ENCODE data around the gene FUT1.

Gene FUT1

DNA sequence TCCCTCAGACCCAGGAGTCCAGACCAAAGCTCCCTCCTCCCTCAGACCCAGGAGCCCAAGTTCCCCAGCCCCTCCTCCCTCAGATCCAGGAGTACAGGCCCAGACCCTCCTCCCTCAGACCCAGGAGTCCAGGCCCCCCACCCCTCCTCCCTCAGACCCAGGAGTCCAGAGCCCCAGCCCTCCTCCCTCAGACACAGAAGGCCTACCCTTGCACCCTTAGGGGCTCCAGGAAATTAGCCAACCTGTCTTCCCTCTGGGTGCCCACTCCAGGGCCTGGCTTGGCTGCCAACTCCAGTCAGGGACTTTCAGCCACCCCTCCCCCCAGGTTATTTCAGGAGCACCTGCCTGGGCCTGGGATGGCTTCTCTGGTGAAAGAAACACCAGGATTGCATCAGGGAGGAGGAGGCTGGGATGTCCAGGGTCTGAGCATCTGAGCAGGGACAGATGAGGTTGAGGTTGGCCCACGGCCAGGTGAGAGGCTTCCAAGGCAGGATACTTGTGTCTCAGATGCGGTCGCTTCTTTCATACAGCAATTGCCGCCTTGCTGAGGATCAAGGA, 2.7 kb upstream of the FUT1 start, which contains the start of gene FGF21:
Gene FGF21 (plus strand): TSS at position 441 of the 558 bp plus-strand sequence. CDS start 713 bp downstream, outside the sequence.
- Mint-ChIP-seq H3K36me3 (ENCODE audit: low read depth) (no peaks in the 10 kb centered on the region), H3K27me3 (peaks cover 34% of the 10 kb centered on the region), H3K4me1 (ENCODE audit: low read depth) (peaks cover 14% of the 10 kb centered on the region), H3K9me3 (no peaks in the 10 kb centered on the region), H3K27ac (no peak within 1 kb of the TSS), H3K4me3 (no peak within 1 kb of the TSS)

DNA sequence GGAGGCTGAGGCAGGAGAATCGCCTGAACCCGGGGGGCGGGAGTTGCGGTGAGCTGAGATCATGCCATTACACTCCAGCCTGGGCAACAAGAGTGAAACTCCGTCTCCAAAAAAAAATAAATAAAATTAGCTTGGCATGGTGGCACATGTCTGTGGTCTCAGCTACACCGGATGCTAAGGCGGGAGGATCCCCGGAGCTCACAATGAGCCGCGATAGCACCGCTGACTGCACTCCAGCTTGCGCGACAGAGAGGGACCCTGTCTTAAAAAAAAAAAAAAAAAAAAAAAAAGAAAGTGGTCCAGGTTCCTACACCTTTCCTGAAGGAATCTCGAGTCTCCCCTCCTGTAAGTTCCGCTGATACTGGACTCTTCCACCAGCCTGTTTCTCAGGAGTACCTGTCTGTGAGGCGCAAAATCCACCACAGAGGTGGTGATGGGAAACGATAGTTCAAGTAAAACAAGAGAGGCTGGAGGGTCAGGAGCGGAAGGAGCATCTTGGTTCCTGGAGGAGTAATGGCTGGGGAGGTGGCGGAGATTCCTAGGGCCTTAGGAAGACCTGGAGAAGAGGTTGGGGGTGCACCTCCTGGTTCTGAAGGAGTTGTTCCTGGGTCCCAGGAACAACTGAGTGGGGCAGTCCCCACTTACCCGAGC, 471 bp downstream of the FUT1 start:
- Mint-ChIP-seq H3K27me3 (peaks cover 34% of the 10 kb centered on the region), H3K4me3 (peak overlapping the region; percentile 73), H3K27ac (no peak overlapping the region), H3K9me3 (no peaks in the 10 kb centered on the region), H3K36me3 (ENCODE audit: low read depth) (no peaks in the 10 kb centered on the region), H3K4me1 (ENCODE audit: low read depth) (peaks cover 14% of the 10 kb centered on the region)

DNA sequence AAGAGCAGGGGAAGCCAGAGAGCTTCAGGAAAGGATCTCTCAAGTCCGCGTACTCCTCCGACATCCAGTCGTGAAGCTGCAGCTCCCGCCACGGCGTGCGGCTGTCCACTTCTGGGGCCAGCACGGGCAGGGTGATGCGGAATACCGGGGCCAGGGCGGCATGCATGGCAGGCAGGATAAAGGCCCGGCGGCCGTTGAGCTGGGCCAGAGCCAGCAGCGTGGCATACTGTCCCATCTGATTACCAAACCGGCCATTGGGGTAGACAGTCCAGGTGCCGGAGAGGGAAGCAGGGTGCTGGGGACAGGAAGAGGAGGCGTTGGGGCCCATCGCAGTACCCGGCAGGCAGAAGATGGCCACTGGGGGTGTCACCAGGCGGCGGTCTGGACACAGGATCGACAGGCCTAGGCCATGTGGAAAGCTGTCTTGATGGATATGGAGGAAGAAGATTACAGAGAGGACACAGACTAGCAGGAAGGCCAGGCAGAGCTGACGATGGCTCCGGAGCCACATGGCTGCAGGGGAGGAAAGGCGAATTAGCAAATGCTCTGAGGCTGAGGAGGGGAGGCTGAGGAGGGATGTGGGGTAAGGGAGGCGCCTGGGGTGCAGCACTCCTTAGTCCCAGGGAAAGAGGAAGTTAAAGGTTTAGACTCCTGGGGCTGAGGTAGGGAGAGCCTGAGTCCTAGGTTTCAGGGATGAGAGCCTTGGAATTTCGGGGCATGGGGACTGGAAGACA, 1.5 kb downstream of the FUT1 start:
- peaks cover 23% of the 10 kb centered on the region for H3K4me1 Mint-ChIP-seq (ENCODE audit: low read depth)
- no peak overlapping the region for H3K4me3 Mint-ChIP-seq
- no peaks in the 10 kb centered on the region for H3K9me3 Mint-ChIP-seq
- peaks cover 41% of the 10 kb centered on the region for H3K27me3 Mint-ChIP-seq
- H3K36me3 Mint-ChIP-seq (ENCODE audit: low read depth): no peaks in the 10 kb centered on the region
- no peak overlapping the region for H3K27ac Mint-ChIP-seq

DNA sequence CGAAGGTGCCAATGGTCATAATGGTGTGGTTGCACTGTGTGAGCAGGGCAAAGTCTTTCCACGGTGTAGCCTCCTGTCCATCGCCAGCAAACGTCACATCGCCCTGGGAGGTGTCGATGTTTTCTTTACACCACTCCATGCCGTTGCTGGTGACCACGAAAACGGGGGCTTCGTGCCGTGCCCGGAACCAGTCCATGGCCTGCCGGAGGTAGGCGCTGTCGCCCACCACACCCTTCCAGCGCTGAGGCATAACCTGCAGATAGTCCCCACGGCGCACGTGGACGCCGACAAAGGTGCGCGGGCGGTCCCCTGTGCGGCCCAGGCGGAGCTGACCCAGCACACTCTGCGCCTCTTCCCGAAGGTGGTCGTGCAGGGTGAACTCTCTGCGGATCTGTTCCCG, 2.1 kb downstream of the FUT1 start:
- Mint-ChIP-seq H3K4me1 (ENCODE audit: low read depth) (peaks cover 23% of the 10 kb centered on the region), H3K27ac (no peak overlapping the region), H3K36me3 (ENCODE audit: low read depth) (no peaks in the 10 kb centered on the region), H3K27me3 (peaks cover 45% of the 10 kb centered on the region), H3K9me3 (no peaks in the 10 kb centered on the region), H3K4me3 (no peak overlapping the region)

DNA sequence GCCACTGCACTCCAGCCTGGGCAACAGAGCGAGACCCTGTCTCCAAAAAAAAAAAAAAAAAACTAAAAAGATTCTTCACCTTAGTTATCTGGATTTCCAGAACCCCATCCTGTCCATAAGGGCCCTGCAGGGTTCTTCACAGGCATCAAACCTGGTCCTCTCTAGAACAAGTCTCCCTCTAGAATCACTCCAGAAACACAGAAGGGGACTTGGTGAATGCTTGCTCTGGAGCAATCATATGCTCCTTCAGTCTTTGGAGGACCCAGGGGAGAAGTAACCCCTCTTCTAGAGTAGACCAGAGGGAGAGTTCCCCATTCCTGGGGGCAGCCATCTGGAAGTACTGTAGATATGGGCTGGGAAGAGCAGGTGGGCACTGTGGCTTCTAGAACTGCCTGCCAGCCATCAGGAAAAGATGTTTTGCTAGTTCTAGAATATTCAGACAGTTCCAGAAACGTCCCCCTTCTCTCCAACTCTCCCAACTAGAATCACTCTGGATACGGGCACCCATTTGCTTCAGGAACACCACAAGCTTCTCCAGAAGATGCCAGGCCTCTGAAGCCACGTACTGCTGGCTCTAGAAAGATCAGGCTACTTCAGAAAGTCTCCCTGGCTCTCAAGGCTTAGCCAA, 2.8 kb downstream of the FUT1 start:
- no peak overlapping the region for H3K4me3 Mint-ChIP-seq
- no peak overlapping the region for H3K27ac Mint-ChIP-seq
- no peaks in the 10 kb centered on the region for H3K9me3 Mint-ChIP-seq
- H3K4me1 Mint-ChIP-seq (ENCODE audit: low read depth): peaks cover 23% of the 10 kb centered on the region
- H3K36me3 Mint-ChIP-seq (ENCODE audit: low read depth): no peaks in the 10 kb centered on the region
- H3K27me3 Mint-ChIP-seq: peaks cover 41% of the 10 kb centered on the region

DNA sequence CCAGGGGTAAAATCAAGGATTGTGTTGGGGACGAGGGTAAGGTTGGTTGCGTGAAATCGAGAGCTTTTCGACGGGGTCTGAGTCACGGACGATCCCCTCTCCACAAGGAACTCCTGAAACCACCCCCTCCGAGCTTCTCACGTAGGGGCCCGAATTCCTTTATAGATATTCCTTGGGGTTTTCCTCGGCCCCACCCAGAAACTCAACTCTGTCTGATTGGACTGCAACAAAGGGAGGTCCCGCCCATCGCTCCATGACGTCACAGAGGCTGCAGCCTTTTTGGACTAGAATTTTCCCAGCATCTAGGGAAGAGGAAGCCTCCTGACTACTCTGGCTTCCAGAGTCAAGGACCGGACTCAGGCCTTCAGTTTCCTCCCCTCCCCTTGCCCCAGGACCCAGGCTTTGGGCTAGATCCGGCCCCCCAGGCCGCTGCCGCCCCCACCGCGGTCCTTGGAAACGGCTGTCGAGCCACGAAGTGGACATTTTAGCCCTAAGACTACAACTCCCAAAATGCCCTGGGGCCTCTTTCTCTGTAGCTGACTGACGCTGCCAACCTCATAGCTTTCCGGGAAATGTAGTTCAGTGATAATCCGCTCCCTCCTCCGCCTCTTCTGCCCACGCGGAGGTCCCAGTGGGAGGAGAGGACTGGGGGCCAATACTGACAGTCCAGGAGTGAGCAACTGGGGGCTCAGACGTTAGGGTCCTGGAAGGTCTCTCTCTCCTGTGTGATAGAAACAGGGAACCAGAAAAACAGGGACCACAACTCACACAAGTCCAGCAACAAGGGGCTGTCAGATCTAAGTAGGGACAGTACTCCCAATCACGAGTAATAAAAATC, 5.5 kb downstream of the FUT1 start, which contains the start of gene IZUMO1:
Gene IZUMO1 (minus strand): TSS at position 172 of the 838 bp plus-strand sequence. CDS start 1,050 bp downstream, outside the sequence.
- peak within 1 kb of the TSS; percentile 48 for H3K27ac Mint-ChIP-seq
- peak within 1 kb of the TSS; percentile 21 for H3K4me3 Mint-ChIP-seq
- peaks cover 12% of the 10 kb centered on the region for H3K4me1 Mint-ChIP-seq (ENCODE audit: low read depth)
- H3K27me3 Mint-ChIP-seq: peaks cover 22% of the 10 kb centered on the region
- no peaks in the 10 kb centered on the region for H3K9me3 Mint-ChIP-seq
- H3K36me3 Mint-ChIP-seq (ENCODE audit: low read depth): no peaks in the 10 kb centered on the region

DNA sequence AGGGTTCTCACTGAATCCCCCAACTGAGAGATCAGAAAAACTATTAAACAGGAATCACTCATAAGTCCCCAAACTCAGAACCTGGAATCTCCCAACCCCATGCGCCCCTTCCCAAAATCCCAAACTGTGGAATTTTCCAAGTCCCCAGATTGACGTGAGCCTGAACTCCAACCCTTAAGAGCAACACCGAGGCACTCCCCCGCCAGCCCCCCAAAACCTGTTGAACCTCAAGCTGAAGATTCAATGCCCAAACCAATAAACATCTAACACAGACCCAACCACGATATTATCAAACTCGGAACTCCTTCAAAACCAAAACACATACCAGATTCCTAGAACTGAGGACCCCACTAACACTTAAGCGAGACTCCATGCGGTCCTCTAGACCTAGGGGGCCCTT, 6.3 kb downstream of the FUT1 start:
- Mint-ChIP-seq H3K4me3 (peak overlapping the region; percentile 21), H3K27ac (peak overlapping the region; percentile 48)

DNA sequence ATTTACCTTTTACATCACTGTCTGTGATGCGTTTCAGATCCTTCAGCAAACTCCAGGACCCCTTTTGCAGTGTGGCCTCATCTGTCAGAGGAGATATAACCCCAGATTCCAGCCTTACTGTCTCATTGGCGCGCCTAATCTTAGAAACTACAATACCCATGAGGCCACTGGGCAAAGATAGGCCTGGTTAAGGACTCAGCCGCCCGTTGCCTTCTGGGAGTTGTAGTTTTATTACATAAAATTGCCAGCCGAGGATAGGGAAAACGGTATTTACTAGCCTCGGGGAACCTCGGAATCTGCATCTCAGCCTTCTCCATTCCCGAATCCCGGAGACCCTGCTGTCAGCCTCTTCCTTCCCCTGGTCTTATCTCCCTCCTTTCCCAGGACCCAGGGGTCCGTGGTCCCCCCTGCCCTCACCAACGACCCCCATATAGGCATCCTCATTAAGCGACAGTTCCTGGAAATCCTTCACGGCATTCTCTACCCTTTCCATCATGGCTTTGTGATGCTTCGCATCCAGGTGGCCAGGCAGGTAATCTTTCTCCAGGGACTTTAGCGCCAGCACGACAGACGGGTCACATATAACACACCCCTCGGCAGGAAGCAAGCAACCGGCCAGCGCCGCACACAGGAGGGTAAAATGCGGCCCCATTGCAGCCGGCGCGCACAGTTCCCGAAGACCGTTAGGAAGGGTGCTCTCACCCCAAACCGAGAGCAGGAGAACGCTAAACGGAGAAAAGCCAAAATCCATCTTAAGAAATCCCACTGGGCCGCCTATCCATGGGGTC, 7.0 kb downstream of the FUT1 start:
- Mint-ChIP-seq H3K36me3 (ENCODE audit: low read depth) (no peaks in the 10 kb centered on the region), H3K4me3 (no peak overlapping the region), H3K27ac (no peak overlapping the region)

More for the DNA sequence above, 6.3 kb downstream of the FUT1 start:
- H3K4me1 Mint-ChIP-seq (ENCODE audit: low read depth): peaks cover 12% of the 10 kb centered on the region
- H3K9me3 Mint-ChIP-seq: no peaks in the 10 kb centered on the region
- H3K36me3 Mint-ChIP-seq (ENCODE audit: low read depth): no peaks in the 10 kb centered on the region
- H3K27me3 Mint-ChIP-seq: peaks cover 19% of the 10 kb centered on the region

DNA sequence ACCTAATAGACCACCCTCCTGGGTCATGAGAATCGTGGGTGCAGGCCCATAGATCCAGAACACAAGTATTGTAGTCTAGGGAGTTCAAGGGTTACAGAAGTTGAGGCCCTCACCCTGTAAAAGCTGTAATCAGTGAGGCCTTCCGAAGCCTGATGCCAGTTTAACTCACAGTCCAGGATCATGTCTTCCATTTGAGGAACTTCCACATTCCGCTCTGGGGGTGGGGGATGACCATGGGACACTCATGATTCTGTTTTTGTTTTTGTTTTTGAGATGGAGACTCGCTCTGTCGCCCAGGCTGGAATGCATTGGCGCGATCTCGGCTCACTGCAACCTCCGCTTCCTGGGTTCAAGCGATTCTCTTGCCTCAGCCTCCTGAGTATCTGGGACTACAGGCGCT, 10.3 kb downstream of the FUT1 start:
- Mint-ChIP-seq H3K36me3 (ENCODE audit: low read depth) (no peaks in the 10 kb centered on the region), H3K4me1 (ENCODE audit: low read depth) (peaks cover 20% of the 10 kb centered on the region), H3K27me3 (peaks cover 22% of the 10 kb centered on the region), H3K4me3 (no peak overlapping the region), H3K9me3 (no peaks in the 10 kb centered on the region), H3K27ac (no peak overlapping the region)

More for the DNA sequence above, 7.0 kb downstream of the FUT1 start:
- H3K9me3 Mint-ChIP-seq: no peaks in the 10 kb centered on the region
- peaks cover 19% of the 10 kb centered on the region for H3K27me3 Mint-ChIP-seq
- peaks cover 16% of the 10 kb centered on the region for H3K4me1 Mint-ChIP-seq (ENCODE audit: low read depth)

DNA sequence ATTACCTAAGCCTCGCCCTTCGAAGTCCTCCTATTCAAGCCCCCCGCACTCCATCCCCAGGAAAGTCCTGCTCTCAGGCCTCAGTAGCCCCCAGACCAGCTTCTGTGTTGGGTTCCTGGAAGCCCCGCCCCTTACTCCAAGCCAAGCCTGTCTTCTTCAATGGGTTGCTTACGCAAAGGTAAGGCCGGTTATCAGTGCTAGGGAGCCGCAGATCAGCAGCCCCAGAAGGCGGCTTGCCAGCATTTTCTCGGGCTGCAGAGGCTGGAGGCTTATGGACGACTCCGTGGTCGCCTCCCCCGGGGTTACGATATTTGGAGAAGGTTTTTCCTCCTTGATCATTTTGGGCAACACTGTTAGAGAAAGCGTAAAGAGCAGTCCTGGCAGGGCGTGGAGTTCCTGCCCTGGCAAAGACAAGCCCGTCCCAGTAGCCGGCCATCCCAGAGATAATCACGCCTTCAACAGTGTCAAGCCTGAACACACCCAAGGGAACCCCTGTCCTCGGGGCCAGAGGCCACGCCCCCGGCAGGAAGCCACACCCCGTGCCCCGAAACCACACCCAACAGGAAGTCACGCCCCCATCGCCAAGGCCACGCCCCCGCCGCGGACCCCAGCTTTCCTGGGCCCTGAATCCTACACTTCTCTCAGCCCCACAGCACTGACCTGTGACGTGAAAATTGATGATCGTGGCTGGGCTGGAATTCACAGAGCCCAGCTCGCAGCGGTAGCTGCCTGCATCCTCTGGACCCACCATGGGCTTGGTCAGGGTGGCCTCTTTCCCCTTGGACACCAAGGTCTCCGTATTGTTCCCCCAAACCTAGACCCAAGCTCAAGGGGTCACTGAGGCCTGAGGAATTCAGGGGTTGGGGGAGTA, 11.1 kb downstream of the FUT1 start:
- Mint-ChIP-seq H3K27ac (no peak overlapping the region), H3K4me1 (ENCODE audit: low read depth) (peaks cover 15% of the 10 kb centered on the region), H3K27me3 (peaks cover 19% of the 10 kb centered on the region)

DNA sequence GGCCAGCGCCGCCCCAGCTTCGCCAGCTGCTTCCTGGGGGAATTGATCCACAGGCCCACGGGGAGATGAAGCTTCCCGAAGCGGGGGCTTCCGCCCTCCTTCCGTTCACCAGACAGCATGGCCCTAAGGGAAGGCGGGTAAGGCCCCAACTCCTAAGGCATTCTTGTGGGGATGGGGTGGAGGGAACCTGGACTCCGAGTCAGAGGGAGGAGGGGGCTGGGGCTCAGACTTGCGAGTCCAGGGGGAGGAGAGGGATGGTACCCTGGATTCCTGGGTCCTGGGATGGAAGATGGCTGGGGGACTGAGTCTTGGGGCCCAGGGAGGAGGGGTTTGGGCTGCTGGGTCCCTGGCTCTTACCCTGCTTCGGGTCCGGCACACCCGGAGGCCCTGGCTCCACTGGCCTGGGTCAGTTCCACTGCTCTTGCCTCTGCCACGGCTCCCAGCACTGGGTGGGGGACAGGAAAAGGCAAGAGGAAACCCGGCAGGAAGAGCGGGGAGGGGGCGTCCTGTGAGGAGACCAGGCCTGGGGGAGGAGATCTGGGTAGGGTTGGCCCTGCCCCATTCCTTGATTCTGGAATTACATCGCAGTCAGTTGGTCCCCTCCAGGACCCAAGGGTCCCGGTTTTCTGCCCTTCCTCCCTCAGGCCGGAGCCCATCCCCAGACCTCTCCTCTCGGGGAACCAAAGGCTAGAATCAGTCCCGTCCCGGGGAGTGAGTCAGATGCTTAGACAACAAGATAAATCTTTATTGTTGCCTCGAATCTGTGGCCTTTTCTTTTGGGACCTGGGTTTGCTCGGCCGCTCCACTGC, 12.1 kb downstream of the FUT1 start, which contains the start of gene RASIP1:
Gene RASIP1 (minus strand): TSS at position 447 of the 809 bp plus-strand sequence. CDS start 328 bp downstream, at position 119.
- Mint-ChIP-seq H3K9me3 (no peaks in the 10 kb centered on the region), H3K4me3 (no peak within 1 kb of the TSS), H3K36me3 (ENCODE audit: low read depth) (no peaks in the 10 kb centered on the region), H3K27me3 (peaks cover 9% of the 10 kb centered on the region), H3K27ac (no peak within 1 kb of the TSS), H3K4me1 (ENCODE audit: low read depth) (peaks cover 11% of the 10 kb centered on the region)

More for the DNA sequence above, 11.1 kb downstream of the FUT1 start:
- Mint-ChIP-seq H3K36me3 (ENCODE audit: low read depth) (no peaks in the 10 kb centered on the region), H3K4me3 (no peak overlapping the region), H3K9me3 (no peaks in the 10 kb centered on the region)

DNA sequence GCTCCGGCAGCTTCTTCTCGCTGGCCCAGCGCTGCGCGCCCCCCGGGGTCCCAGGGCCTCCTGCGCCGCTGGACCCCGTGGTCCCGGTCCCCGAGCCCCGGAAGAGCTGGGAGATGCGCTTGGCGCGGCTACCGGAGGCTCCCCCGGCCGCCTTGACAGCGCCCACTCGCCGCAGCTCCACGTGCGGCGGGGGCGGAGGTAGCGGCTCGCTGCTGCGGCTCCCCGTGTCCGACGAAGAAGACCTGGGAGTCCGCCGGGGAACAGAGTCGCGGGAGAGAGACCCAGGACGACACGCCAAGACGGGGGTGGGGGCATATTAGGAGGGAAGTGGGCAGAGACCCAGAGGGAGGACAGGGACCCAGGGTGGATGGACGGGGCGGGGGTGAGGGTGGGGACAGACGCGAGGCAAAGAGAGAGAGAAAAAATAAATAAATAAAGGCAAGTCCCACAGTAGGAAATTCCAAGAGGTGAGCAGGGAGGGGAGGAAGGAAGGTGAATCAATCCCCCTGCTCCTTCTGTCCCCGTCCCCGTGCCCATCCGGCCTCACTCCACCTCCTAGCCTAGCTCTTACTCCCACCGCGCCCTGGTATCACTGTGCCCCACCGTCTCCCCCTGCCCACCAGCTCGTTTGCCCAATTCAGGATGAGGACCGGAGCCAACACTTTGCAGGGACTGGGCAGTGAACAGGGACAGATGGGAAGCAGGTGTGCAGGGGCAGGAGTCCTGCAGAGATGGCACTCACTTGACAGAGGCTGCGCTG, 12.9 kb downstream of the FUT1 start:
- Mint-ChIP-seq H3K27ac (no peak overlapping the region), H3K4me1 (ENCODE audit: low read depth) (peaks cover 11% of the 10 kb centered on the region), H3K4me3 (no peak overlapping the region), H3K36me3 (ENCODE audit: low read depth) (no peaks in the 10 kb centered on the region), H3K27me3 (peaks cover 9% of the 10 kb centered on the region), H3K9me3 (no peaks in the 10 kb centered on the region)
